IMR-90 (cell line): ENCODE data around the gene P4HA1. TPM values are rescaled to one million over a fixed set of nuclear protein-coding genes. Genes with fewer than 3 reads are reported as not detected.
"Not testable (repeated sequence)": the region's sequence is repeated elsewhere in the genome, so short reads cannot be mapped to it uniquely, and the experiment has no call there.

Source experiments
- ATAC-seq: fragments of 200-7000 bp; cut with Tn5 transposase; 2 replicates; pipeline ENCODE4 v1.9.1; 2020; ENCODE audit warnings: low read depth, mild to moderate bottlenecking, moderate library complexity
- BruUV-seq: library from RNA; stranded (reverse); fragments of 400-500 nt; replicated peaks from 2 replicates; lab custom pipeline; 2021; lab: Mats Ljungman, UMichigan
- CTCF ChIA-PET: fragments of 300-600 bp; formaldehyde crosslinking; extraction: SDS; loops from one replicate; lab custom pipeline; 2021; ENCODE audit warnings: antibody characterized with exemption; lab: Yijun Ruan, JAX
- POLR2A ChIA-PET: fragments of 300-600 bp; sonication (Branson Sonifier 250); formaldehyde crosslinking; loops from one replicate; lab custom pipeline; 2022; ENCODE audit warnings: antibody characterized with exemption; ENCODE audit not compliant: unreplicated experiment; lab: Charles Lee
- DNase-seq: peaks from one replicate; pipeline ENCODE4 v3.0.0; 2013
- H2AFZ ChIP-seq: replicated peaks from 2 replicates; pipeline ENCODE3; 2013; ENCODE audit warnings: low read length, mild to moderate bottlenecking; ENCODE audit not compliant: poor library complexity
- H2AK5ac ChIP-seq: 2 replicates; pipeline ENCODE4 v1.6.1; 2013; ENCODE audit warnings: low read depth, low read length, inconsistent platforms
- H2AK9ac ChIP-seq: replicated peaks from 2 replicates; pipeline ENCODE3; 2013; ENCODE audit warnings: mild to moderate bottlenecking, low read depth, low read length, moderate library complexity; ENCODE audit not compliant: poor library complexity
- H2BK120ac ChIP-seq: 2 replicates; pipeline ENCODE4 v1.6.1; 2013; ENCODE audit warnings: low read depth, low read length, inconsistent platforms
- H2BK15ac ChIP-seq: 3 replicates; pipeline ENCODE4 v1.6.1; 2013; ENCODE audit warnings: low read depth, low read length, inconsistent platforms
- H2BK20ac ChIP-seq: 2 replicates; pipeline ENCODE4 v1.6.1; 2013; ENCODE audit warnings: low read depth, mild to moderate bottlenecking, inconsistent platforms, low read length, moderate library complexity
- H2BK5ac ChIP-seq: 2 replicates; pipeline ENCODE4 v1.6.1; 2013; ENCODE audit warnings: mild to moderate bottlenecking, low read depth, low read length, inconsistent platforms; ENCODE audit not compliant: poor library complexity, severe bottlenecking
- H3K14ac ChIP-seq: replicated peaks from 2 replicates; pipeline ENCODE4 v1.6.1; 2013; ENCODE audit warnings: low read depth, low read length, inconsistent platforms
- H3K18ac ChIP-seq: 2 replicates; pipeline ENCODE4 v1.6.1; 2013; ENCODE audit warnings: low read depth, low read length, control low read depth
- H3K23ac ChIP-seq: 2 replicates; pipeline ENCODE4 v1.6.1; 2013; ENCODE audit warnings: low read depth, low read length, inconsistent platforms
- H3K27ac ChIP-seq: 2 replicates; pipeline ENCODE4 v1.5.1; 2013; ENCODE audit warnings: mild to moderate bottlenecking, control low read depth, low read length; ENCODE audit not compliant: insufficient read depth
- H3K27me3 ChIP-seq: 2 replicates; pipeline ENCODE4 v1.6.1; 2013; ENCODE audit warnings: low read length; ENCODE audit not compliant: control insufficient read depth, insufficient read depth
- H3K36me3 ChIP-seq: 2 replicates; pipeline ENCODE4 v1.6.1; 2013; ENCODE audit warnings: low read length, mixed read lengths; ENCODE audit not compliant: control insufficient read depth, insufficient read depth
- H3K4ac ChIP-seq: 2 replicates; pipeline ENCODE4 v1.6.1; 2013; ENCODE audit warnings: low read depth, low read length, inconsistent platforms
- H3K4me1 ChIP-seq: 2 replicates; pipeline ENCODE4 v1.6.1; 2013; ENCODE audit warnings: low read length, mixed read lengths; ENCODE audit not compliant: control insufficient read depth, insufficient read depth
- H3K4me2 ChIP-seq: 2 replicates; pipeline ENCODE4 v1.6.1; 2013; ENCODE audit warnings: low read depth, mild to moderate bottlenecking, control low read depth, low read length, moderate library complexity
- H3K4me3 ChIP-seq: 2 replicates; pipeline ENCODE4 v1.5.1; 2013; ENCODE audit warnings: low read depth, mild to moderate bottlenecking, control low read depth, low read length, moderate library complexity; ENCODE audit not compliant: insufficient read depth
- H3K56ac ChIP-seq: 2 replicates; pipeline ENCODE4 v1.6.1; 2013; ENCODE audit warnings: low read length, inconsistent platforms; ENCODE audit not compliant: insufficient read depth; ENCODE audit errors: extremely low read depth
- H3K79me1 ChIP-seq, 2 experiments: 2 replicates each; pipeline ENCODE4 v1.6.1; 2013; ENCODE audit warnings: low read length in 2 of 2, inconsistent platforms in 1 of 2, low read depth in 1 of 2
- H3K9ac ChIP-seq: 2 replicates; pipeline ENCODE4 v1.6.1; 2013; ENCODE audit warnings: low read depth, low read length, control low read depth
- H3K9me1 ChIP-seq: 2 replicates; pipeline ENCODE4 v1.6.1; 2013; ENCODE audit warnings: low read length, inconsistent platforms; ENCODE audit not compliant: insufficient read depth
- H3K9me3 ChIP-seq: 2 replicates; pipeline ENCODE4 v1.6.1; 2013; ENCODE audit warnings: low read length; ENCODE audit not compliant: control insufficient read depth, insufficient read depth
- H4K20me1 ChIP-seq: 2 replicates; pipeline ENCODE4 v1.6.1; 2013; ENCODE audit warnings: low read length, inconsistent platforms; ENCODE audit not compliant: insufficient read depth
- H4K5ac ChIP-seq: 2 replicates; pipeline ENCODE4 v1.6.1; 2013; ENCODE audit warnings: mild to moderate bottlenecking, low read depth, low read length, control low read depth
- H4K8ac ChIP-seq, 2 experiments: 2 replicates each; pipeline ENCODE4 v1.6.1; 2013; ENCODE audit warnings: low read depth in 2 of 2, low read length in 2 of 2, control low read depth in 1 of 2, inconsistent platforms in 1 of 2
- H4K91ac ChIP-seq: 2 replicates; pipeline ENCODE4 v1.6.1; 2013; ENCODE audit warnings: low read depth, low read length, inconsistent platforms; ENCODE audit not compliant: insufficient read depth
- WGBS, 2 experiments: methylation state at CpG; one replicate each; pipeline versions ENCODE4 v1.1.5 to v1.1.7; 2013; ENCODE audit warnings: missing lambda C conversion rate in 2 of 2; ENCODE audit not compliant: insufficient read length in 1 of 2; ENCODE audit errors: extremely low coverage in 2 of 2; 5-methylcytosine and 5-hydroxymethylcytosine counted together
- dilution Hi-C: fragments of 300-500 bp; cut with HindIII; formaldehyde crosslinking; loops from one replicate; pipeline ENCODE4 v1.14.3; 2018; ENCODE audit warnings: low sequenced_read_pairs; ENCODE audit not compliant: unreplicated experiment
- in situ Hi-C: fragments of 300-500 bp; cut with MboI; formaldehyde crosslinking; loops from 3 replicates; pipeline ENCODE4 v1.14.3; 2019; ENCODE audit warnings: low sequenced_read_pairs, inconsistent platforms, mixed read lengths
- intact Hi-C: fragments of 100-400 bp; cut with micrococcal nuclease; formaldehyde crosslinking; loops from 2 replicates; pipeline ENCODE4 v1.10.0; 2022
- polyA plus RNA-seq, 3 experiments: library from polyadenylated mRNA; depleted of rRNA; stranded (reverse); fragments of >200 nt; gene quantifications; 2 replicates each; pipeline ENCODE4 v1.2.3, GENCODE V29; 2012; ENCODE audit warnings: low replicate concordance in 1 of 3
- total RNA-seq: library from RNA; depleted of rRNA; stranded (reverse); fragments of >200 nt; gene quantifications from 2 replicates; pipeline ENCODE4 v1.2.3, GENCODE V29; 2012

Gene P4HA1
- total and polyA plus RNA-seq, 2 of the 4 experiments (the other 2 are of a cell fraction) = 178 to 241 TPM

- H4K8ac ChIP-seq, H3K56ac ChIP-seq, in situ Hi-C loops, H3K27me3 ChIP-seq, H2BK20ac ChIP-seq, dilution Hi-C loops, intact Hi-C loops, H3K79me1 ChIP-seq, H3K36me3 ChIP-seq, H2AK9ac ChIP-seq, H3K27ac ChIP-seq, H3K23ac ChIP-seq, H3K9me3 ChIP-seq, CTCF ChIA-PET, H3K18ac ChIP-seq, H4K20me1 ChIP-seq, BruUV-seq, H3K4ac ChIP-seq, H2BK15ac ChIP-seq, DNase-seq, H3K9me1 ChIP-seq, H3K9ac ChIP-seq, POLR2A ChIA-PET, H3K4me1 ChIP-seq, H2AK5ac ChIP-seq, H2BK120ac ChIP-seq, H2BK5ac ChIP-seq, H4K91ac ChIP-seq, H2AFZ ChIP-seq, ATAC-seq, H4K5ac ChIP-seq, H3K14ac ChIP-seq, H3K4me3 ChIP-seq, H3K4me2 ChIP-seq: not testable (repeated sequence)
Observed at GRCh38 chr10:72995459-72995858, 101.2 kb downstream of the P4HA1 start.

- H3K4ac ChIP-seq, H3K36me3 ChIP-seq, H3K4me1 ChIP-seq, intact Hi-C loops, POLR2A ChIA-PET, H2BK120ac ChIP-seq, H4K91ac ChIP-seq, H4K8ac ChIP-seq, H2BK20ac ChIP-seq, H3K9me3 ChIP-seq, H3K9ac ChIP-seq, ATAC-seq, H3K4me2 ChIP-seq, H3K9me1 ChIP-seq, H4K5ac ChIP-seq, H2BK5ac ChIP-seq, H3K79me1 ChIP-seq, H3K56ac ChIP-seq, H2AK5ac ChIP-seq, H3K27ac ChIP-seq, H3K4me3 ChIP-seq, BruUV-seq, H4K20me1 ChIP-seq, H3K23ac ChIP-seq, H2AFZ ChIP-seq, DNase-seq, H2BK15ac ChIP-seq, CTCF ChIA-PET, in situ Hi-C loops, H3K14ac ChIP-seq, H3K18ac ChIP-seq, dilution Hi-C loops, H2AK9ac ChIP-seq, H3K27me3 ChIP-seq: not testable (repeated sequence)
- WGBS, 2 experiments = 92% methylated on average over 2 of the region's 7 CpGs; no CpG with 5 or more reads in 1 of the 2 experiments
Observed at GRCh38 chr10:72989771-72990170, 106.9 kb downstream of the P4HA1 start.
